Panc1 (cell line): ENCODE data around the gene CDH26.

Source experiments
- CTCF ChIP-seq: fragments of 450-650 bp; IDR thresholded peaks from 2 replicates; pipeline ENCODE4 v1.5.1; 2017; ENCODE audit warnings: mild to moderate bottlenecking
- POLR2AphosphoS5 ChIP-seq: IDR thresholded peaks from 2 replicates; pipeline ENCODE4 v1.6.1; 2012; ENCODE audit warnings: mild to moderate bottlenecking, low read depth, low read length, moderate library complexity
- REST ChIP-seq, 2 experiments: IDR thresholded peaks; 2 replicates each; pipeline ENCODE4 v1.6.1; 2011 to 2012; ENCODE audit warnings: low read depth in 2 of 2, control low read depth in 1 of 2, low read length in 1 of 2, mild to moderate bottlenecking in 1 of 2, moderate library complexity in 1 of 2; ENCODE audit not compliant: insufficient read depth in 1 of 2
- SIN3A ChIP-seq: IDR thresholded peaks from 2 replicates; pipeline ENCODE4 v1.6.1; 2012; ENCODE audit warnings: low read depth, mild to moderate bottlenecking, low read length, moderate library complexity, borderline replicate concordance; ENCODE audit not compliant: insufficient read depth
- TCF7L2 ChIP-seq: IDR thresholded peaks from 2 replicates; pipeline ENCODE4 v1.6.1; 2011; ENCODE audit warnings: mild to moderate bottlenecking, low read depth, low read length, inconsistent platforms

GRCh38 chr20:59940956-59941294, 17.3 kb upstream of the CDH26 start:
- no peak for TF ChIP-seq CTCF
- no peak for TF ChIP-seq REST (IDR thresholded peaks at IDR 0.05; ENCODE audit: insufficient read depth in 1 of 2, low read depth in 2 of 2, low read length in 1 of 2)
- TF ChIP-seq POLR2AphosphoS5 = no peak
- TF ChIP-seq SIN3A = no peak
- no peak for TF ChIP-seq TCF7L2
